ENCODE results near the gene VSX2.

GRCh38 chr14:74216671-74217070 lies 22.6 kb upstream of the VSX2 start:
- no peak for TF ChIP-seq CTCF (conservative IDR thresholded peaks at IDR 0.05; ENCODE audit: low read depth in 2 of 2)
- no peak for TF ChIP-seq POLR2AphosphoS5 (IDR thresholded peaks at IDR 0.05; ENCODE audit: low read depth)
- TF ChIP-seq JUNB (IDR thresholded peaks at IDR 0.05; ENCODE audit: unreplicated experiment): no peak
- TF ChIP-seq ZNF331 (CRISPR knock-in tag; IDR thresholded peaks at IDR 0.05; ENCODE audit: low read depth): no peak
- TF ChIP-seq ETS1 (IDR thresholded peaks at IDR 0.05): no peak
- no peak for TF ChIP-seq EZH2 (IDR thresholded peaks at IDR 0.05; ENCODE audit: low read depth, unreplicated experiment)
- TF ChIP-seq REST (IDR thresholded peaks at IDR 0.05; ENCODE audit: unreplicated experiment): no peak
- no peak for TF ChIP-seq EZH2phosphoT487 (IDR thresholded peaks at IDR 0.05; ENCODE audit: unreplicated experiment)
- TF ChIP-seq ZNF114 (CRISPR knock-in tag; IDR thresholded peaks at IDR 0.05): no peak
- no peak for TF ChIP-seq CREB1 (CRISPR knock-in tag; IDR thresholded peaks at IDR 0.05; ENCODE audit: low read depth)
- no peak for TF ChIP-seq STAT1 (IDR thresholded peaks at IDR 0.05; ENCODE audit: unreplicated experiment)
- TF ChIP-seq NANOG (IDR thresholded peaks at IDR 0.05; ENCODE audit: borderline replicate concordance): no peak
- no peak for TF ChIP-seq ZNF462 (CRISPR knock-in tag; IDR thresholded peaks at IDR 0.05)
